Skeletal muscle tissue (tissue), 5 donors: Measurements from ENCODE around the gene CGN. TPM values are rescaled to one million over a fixed set of nuclear protein-coding genes. Genes with fewer than 3 reads are reported as not detected.
A peak's percentile ranks its signal among the peaks of the same experiment; 100 is the strongest.

Experiments used
- H3K27ac ChIP-seq: one replicate; pipeline ENCODE4 v1.7.0; 2013; ENCODE audit warnings: mild to moderate bottlenecking, low read depth, low read length, inconsistent platforms
- H3K27me3 ChIP-seq, 3 donors: one replicate each; pipeline ENCODE4 v1.7.0; 2013; ENCODE audit warnings: low read length in 3 of 3; ENCODE audit not compliant: control insufficient read depth in 3 of 3, insufficient read depth in 3 of 3
- H3K36me3 ChIP-seq, 3 donors: one replicate each; pipeline ENCODE4 v1.7.0; 2013; ENCODE audit warnings: low read length in 3 of 3; ENCODE audit not compliant: control insufficient read depth in 3 of 3, insufficient read depth in 3 of 3
- H3K4me1 ChIP-seq, 3 donors: one replicate each; pipeline ENCODE4 v1.7.0; 2013; ENCODE audit warnings: low read length in 3 of 3, mild to moderate bottlenecking in 3 of 3; ENCODE audit not compliant: control insufficient read depth in 3 of 3, insufficient read depth in 3 of 3
- H3K4me3 ChIP-seq, 3 donors: one replicate each; pipeline ENCODE4 v1.7.0; 2013; ENCODE audit warnings: low read length in 3 of 3
- H3K9ac ChIP-seq, 3 donors: one replicate each; pipeline ENCODE4 v1.7.0; 2013; ENCODE audit warnings: low read length in 3 of 3, mild to moderate bottlenecking in 3 of 3, moderate library complexity in 2 of 3, low read depth in 1 of 3
- H3K9me3 ChIP-seq, 3 donors: one replicate each; pipeline ENCODE4 v1.7.0; 2013; ENCODE audit warnings: low read length in 3 of 3; ENCODE audit not compliant: control insufficient read depth in 3 of 3
- small RNA-seq: library from RNA; depleted of rRNA; stranded (forward); fragments of <200 nt; gene quantifications from one replicate; pipeline ENCODE3, GENCODE V24; 2014
- total RNA-seq: library from RNA; depleted of rRNA; stranded (reverse); fragments of >200 nt; gene quantifications from one replicate; pipeline ENCODE4 v1.2.3, GENCODE V29; 2014
- donor health status: Osteomylitis.

Gene CGN
- total RNA-seq, 1 donor from 2014 or later, result 0.52 TPM

DNA sequence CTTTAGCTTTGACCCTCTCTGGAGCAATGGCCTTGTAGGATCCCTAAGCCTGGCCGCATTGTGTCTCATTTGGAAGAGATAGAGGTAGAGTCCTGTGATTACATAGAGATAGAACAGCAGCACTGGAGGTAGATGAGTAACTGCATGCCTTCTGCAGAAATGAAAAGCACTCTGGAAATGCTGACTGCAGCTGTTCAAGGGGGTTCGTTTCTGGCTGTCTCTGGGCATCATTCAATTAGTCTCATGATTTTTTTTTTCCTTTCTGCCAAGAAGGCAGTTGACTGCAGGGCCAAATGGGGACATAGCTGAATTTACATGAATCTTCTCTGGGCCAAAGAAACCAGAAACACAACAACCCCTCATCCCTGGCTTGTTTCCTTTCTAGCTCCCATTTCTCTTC, 72.6 kb downstream of the CGN start:
- no peaks in the 10 kb centered on the region for H3K9me3 ChIP-seq
- H3K4me3 ChIP-seq, result no peak overlapping the region
- no peaks in the 10 kb centered on the region for H3K27me3 ChIP-seq
- peak overlapping the region; percentile 25 for H3K27ac ChIP-seq
- peaks cover 10 to 17% (median 13%) of the 10 kb centered on the region in 3 donors for H3K4me1 ChIP-seq
- H3K9ac ChIP-seq, result no peak overlapping the region
- peaks cover 2 to 8% (median 4%) of the 10 kb centered on the region in 3 donors for H3K36me3 ChIP-seq

GRCh38 chr1:151584278-151584677, 73.1 kb downstream of the CGN start:
- H3K9ac ChIP-seq, result no peak overlapping the region
- peak overlapping the region; percentile 25 for H3K27ac ChIP-seq
- no peaks in the 10 kb centered on the region for H3K9me3 ChIP-seq
- peaks cover 2 to 4% (median 4%) of the 10 kb centered on the region in 3 donors for H3K36me3 ChIP-seq
- H3K27me3 ChIP-seq, result no peaks in the 10 kb centered on the region
- no peak overlapping the region for H3K4me3 ChIP-seq
- H3K4me1 ChIP-seq, result peaks cover 10 to 17% (median 13%) of the 10 kb centered on the region in 3 donors

DNA sequence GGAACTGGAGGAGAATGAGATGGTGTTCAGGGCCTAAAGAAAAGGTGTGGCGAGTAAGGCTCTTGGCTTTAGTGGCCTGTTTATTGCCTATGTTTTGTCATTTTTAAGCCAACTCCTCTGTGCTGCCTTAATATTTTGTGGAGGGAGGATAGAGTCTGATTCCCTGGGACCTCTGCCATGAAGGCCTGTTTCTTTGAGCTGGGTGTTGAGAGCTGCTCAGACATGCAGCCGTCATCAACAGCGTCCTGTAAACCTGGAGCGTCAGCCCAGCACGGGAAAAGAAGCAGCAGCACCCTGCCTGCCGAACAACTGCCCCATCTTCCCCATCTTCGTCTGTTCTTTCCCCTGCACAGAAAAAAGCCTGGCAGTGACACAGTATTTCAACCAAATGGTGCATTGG, 73.6 kb downstream of the CGN start:
- Histone ChIP-seq H3K27ac (peak overlapping the region; percentile 25), H3K4me3 (no peak overlapping the region), H3K27me3 (no peaks in the 10 kb centered on the region), H3K4me1 (peaks cover 10 to 17% (median 13%) of the 10 kb centered on the region in 3 donors), H3K36me3 (peaks cover under 1 to 1% (median 1%) of the 10 kb centered on the region in 3 donors), H3K9me3 (no peaks in the 10 kb centered on the region), H3K9ac (no peak overlapping the region)

DNA sequence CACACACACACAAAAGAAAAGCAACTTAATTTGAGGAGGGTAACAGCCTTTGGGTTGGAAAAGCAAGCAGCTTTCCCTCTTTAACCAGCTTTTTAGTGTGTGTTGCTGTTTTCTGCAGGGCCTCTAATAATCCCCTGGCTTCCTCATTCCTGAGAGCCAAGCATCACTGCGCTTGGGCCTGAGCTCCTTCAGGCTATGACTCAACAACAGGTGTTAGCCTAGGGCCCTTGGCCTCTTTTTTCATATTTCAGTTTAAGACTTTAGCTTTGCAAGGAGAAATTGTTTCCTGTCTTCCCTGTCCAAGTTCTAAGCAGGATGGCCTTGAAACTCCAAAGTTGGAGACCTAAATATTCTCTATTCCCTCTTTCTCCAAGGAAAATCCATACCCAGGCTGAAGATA, 74.4 kb downstream of the CGN start:
- Histone ChIP-seq H3K4me3 (no peak overlapping the region), H3K27me3 (no peaks in the 10 kb centered on the region), H3K27ac (peak overlapping the region; percentile 25), H3K36me3 (no peaks in the 10 kb centered on the region), H3K9me3 (no peaks in the 10 kb centered on the region), H3K4me1 (peaks cover 10 to 17% (median 13%) of the 10 kb centered on the region in 3 donors), H3K9ac (no peak overlapping the region)

Small RNA genes within 50 kb of the gene (small RNA-seq; reads per million reads assigned to genes)
- gene MIR554 (not detected), gene RF00405 (0.07 reads per million)

Other genes starting within 250 kb of the CGN start
- gene ZNF687, start 229.1 kb upstream of the CGN start, total RNA-seq, result 5.7 TPM
- gene PI4KB, start 184.0 kb upstream of the CGN start, total RNA-seq, result 30.3 TPM
- 24.0 TPM for gene RFX5, start 164.1 kb upstream of the CGN start, total RNA-seq
- gene SELENBP1, start 138.7 kb upstream of the CGN start, total RNA-seq, result 74.6 TPM
- 308 TPM for gene PSMB4, start 111.8 kb upstream of the CGN start, total RNA-seq
- 25.1 TPM for gene POGZ, start 51.9 kb upstream of the CGN start, total RNA-seq
- gene TUFT1, start 28.9 kb downstream of the CGN start, total RNA-seq, result 6.8 TPM
- gene SNX27, start 100.7 kb downstream of the CGN start, total RNA-seq, result 36.0 TPM
- gene CELF3, start 205.4 kb downstream of the CGN start, total RNA-seq, result under 0.01 TPM
- gene RIIAD1, start 210.1 kb downstream of the CGN start, total RNA-seq, result not detected